Activated T-helper 1 cell treated with Interleukin-2 at 50 U/mL for 16 hours (primary cell): ENCODE data around the gene C12orf60.

Source experiments
- DNase-seq: peaks from one replicate; pipeline ENCODE4 v3.0.0-alpha.2; 2020; ENCODE audit warnings: low read depth

Gene C12orf60

GRCh38 chr12:14776236-14776961 lies 27.1 kb upstream of the C12orf60 start:
- no peak for DNase-seq

GRCh38 chr12:14777271-14777670 lies 26.2 kb upstream of the C12orf60 start:
- DNase-seq, result no peak

GRCh38 chr12:14779834-14780233 lies 23.6 kb upstream of the C12orf60 start:
- no peak for DNase-seq

DNA sequence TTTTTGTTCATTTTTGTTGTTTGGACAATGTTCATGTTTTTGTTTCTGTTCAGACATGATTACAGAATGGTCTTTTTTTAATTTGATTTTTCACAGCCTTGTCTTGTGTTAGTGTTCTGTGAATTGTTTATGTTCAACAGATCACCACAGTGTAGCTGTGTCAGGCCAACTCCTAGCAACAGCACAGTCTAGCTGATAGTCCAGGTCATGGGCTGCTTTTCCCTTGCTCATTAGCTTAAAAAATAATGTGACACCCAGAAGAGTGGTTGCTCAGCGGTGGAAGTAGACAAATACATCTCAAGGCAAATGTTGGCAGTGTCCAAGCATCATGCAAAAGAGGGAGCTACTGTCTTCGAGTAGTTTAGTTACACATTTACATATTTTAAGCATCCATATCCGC lies 22.6 kb upstream of the C12orf60 start:
- DNase-seq, result no peak

GRCh38 chr12:14781563-14781962 lies 21.9 kb upstream of the C12orf60 start:
- DNase-seq, result no peak

- no peak for DNase-seq
Observed at GRCh38 chr12:14782756-14783155, 20.7 kb upstream of the C12orf60 start.

DNA sequence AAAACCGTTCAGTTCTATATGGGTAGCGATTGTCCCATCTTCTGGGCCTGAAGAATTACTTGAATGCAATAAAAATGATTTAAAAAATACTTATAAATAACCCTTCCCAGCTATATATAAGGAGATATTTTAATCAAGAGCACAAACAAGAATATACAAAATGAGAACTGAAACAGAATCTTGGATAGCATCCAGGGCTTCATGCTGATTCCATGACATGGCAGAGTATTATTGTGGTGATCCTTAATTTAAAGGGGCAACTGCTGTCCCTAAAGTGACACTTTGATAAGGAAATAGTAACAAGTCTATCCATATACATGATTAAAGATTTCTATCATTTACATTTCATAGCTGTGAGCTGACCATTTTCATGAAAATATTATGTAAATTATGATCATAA lies 19.0 kb upstream of the C12orf60 start:
- DNase-seq, result no peak

GRCh38 chr12:14785568-14785967 lies 17.9 kb upstream of the C12orf60 start:
- no peak for DNase-seq

- DNase-seq, result no peak
Observed at GRCh38 chr12:14795028-14795448, 8.4 kb upstream of the C12orf60 start.

- DNase-seq, result no peak
Observed at GRCh38 chr12:14802247-14802646, 1.2 kb upstream of the C12orf60 start.

DNA sequence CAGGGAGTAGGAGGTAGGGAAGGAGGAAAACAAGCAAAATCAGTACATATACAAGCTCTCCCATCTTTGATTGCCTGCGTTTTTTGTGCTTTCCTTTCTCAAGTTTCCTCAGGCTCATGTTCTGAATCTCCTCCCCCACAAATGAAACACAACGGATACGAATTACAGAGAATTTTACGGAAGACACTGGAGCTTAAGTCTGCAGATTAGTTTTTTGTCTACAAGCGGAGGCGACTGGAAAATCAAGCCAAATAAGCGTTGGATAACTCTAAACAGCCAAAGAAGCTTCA lies 804 bp upstream of the C12orf60 start:
- DNase-seq, result no peak

GRCh38 chr12:14803830-14804160 lies 325 bp downstream of the C12orf60 start:
- DNase-seq, result no peak

GRCh38 chr12:14810167-14810952 lies 6.9 kb downstream of the C12orf60 start:
- DNase-seq, result no peak

DNA sequence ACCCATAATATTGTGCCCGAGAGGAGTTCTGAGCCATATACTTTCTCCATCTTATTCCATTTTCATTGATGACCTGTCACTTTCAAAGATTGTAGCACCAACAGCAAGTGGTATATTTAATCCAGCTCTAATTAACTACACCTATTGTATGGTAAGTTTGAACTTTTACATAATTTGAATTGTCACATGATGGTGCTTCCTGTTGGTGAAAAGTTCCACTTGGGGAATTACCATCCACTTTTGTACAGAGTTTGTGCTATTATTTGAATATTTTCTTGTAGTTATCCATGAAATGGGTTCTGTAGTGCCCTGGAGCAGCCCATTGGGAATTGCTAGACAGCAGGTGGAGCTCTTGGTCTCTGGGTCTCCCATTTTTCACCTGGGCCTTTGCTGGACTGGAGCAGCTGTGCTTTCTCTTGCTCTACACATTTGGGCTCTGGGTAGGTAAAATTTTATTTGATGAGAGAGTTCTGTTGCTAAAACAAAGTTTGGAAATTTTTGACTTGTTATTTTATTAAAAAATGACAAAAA lies 7.5 kb downstream of the C12orf60 start:
- no peak for DNase-seq

DNA sequence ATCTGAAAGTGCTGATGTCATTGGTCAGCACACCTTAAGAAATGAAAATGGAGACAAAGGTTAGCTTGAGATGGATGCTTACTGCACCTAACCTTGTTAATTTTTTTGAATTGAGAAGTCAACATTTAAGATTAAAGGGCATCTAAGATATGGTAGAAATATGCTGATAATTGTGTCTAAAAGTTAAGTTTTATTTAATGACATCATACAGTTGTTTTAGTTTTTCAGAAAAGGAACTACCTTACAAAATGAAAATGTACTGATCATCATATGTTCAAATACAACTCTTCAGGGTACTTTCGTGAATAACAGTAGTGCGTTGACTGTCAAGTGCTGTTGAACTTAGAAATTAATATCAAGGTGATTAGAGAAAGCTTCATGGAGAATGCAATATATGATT lies 8.0 kb downstream of the C12orf60 start:
- no peak for DNase-seq

DNA sequence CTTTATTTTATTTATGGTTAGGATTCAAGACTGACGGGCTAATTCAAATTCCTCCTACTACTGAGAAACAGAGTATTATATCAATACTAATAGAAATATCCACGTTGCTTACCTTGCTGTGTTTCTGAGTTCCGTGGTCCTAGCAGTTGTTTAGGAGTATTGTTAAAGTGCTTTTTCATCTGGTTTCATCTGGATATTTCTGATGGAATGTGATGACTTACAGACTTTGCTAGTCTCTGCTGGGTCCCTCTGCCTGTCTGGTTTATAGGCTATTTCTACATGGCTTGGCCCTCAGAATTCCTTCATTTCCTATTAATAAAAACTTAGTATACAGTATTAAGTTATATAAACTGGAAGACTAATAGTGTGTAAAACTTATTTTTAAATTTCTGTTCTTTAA lies 10.5 kb downstream of the C12orf60 start, which contains the start of gene SMCO3:
Gene SMCO3 (minus strand): TSS at position 169 of the 400 bp plus-strand sequence. CDS start 7,502 bp downstream, outside the sequence.
- DNase-seq, result no peak

DNA sequence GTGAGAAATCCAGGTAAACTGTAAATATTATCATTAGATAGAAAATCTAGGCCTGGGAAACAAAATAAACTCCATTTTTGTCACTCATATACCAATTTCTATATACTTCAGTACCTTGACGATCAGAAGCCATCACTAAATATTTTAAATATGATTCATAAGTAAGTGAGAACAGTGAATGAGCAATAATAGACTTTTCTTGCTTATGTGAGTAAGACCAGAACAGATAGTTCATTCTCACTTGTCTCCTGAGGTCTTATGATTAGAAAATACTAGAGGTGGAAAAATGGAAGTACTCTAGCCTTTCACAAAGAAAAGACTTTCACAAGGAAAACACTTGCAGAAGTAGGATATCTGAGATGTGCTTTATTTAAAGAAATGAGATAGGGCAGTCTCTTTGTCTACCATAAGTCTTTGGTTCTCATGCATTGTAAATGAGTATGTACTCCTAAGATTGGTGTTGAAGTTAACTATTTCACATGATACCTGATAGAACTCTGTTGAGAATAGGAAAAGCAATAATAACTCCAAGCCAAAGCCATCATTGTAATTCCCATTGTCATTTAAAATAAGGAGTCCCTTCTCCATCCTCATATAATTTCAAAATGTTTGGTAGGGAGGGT lies 20.7 kb downstream of the C12orf60 start:
- DNase-seq, result no peak

GRCh38 chr12:14825256-14825655 lies 21.8 kb downstream of the C12orf60 start:
- no peak for DNase-seq

- DNase-seq, result no peak
Observed at GRCh38 chr12:14826491-14826890, 23.0 kb downstream of the C12orf60 start.

DNA sequence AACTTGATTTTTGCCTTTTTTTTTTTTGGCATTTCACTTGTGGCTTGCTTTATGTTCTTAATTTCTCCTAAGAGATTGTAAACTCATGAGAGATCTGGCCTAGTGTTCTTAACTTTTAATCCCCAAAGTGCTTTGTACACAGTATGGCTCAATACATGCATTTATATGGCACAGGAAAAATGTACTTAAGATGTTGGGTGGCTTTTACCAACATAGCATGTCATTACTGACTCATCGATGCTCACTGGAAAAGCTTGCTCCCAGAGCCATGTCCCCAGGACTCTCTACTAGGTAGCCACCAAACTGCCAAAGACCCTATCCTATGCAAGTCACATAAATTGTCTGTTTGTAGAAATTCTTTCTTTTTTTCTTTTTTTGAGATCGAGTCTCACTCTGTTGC lies 23.6 kb downstream of the C12orf60 start:
- no peak for DNase-seq

- DNase-seq, result no peak
Observed at GRCh38 chr12:14828892-14829291, 25.4 kb downstream of the C12orf60 start.

GRCh38 chr12:14833336-14833735 lies 29.9 kb downstream of the C12orf60 start:
- DNase-seq, result no peak

GRCh38 chr12:14833952-14834351 lies 30.5 kb downstream of the C12orf60 start:
- no peak for DNase-seq
